GM19452 (cell line): ENCODE results near the gene ETS2.

ENCODE experiments used
- ATAC-seq: cut with Tn5 transposase; IDR thresholded peaks from one replicate; pipeline ENCODE4 v1.9.1; 2021; ENCODE audit not compliant: unreplicated experiment

Gene ETS2

GRCh38 chr21:38800924-38801744, 4.6 kb upstream of the ETS2 start:
- no peak for ATAC-seq

- no peak for ATAC-seq
These were observed 3.4 kb upstream of the ETS2 start for GRCh38 chr21:38802050-38803026.

DNA sequence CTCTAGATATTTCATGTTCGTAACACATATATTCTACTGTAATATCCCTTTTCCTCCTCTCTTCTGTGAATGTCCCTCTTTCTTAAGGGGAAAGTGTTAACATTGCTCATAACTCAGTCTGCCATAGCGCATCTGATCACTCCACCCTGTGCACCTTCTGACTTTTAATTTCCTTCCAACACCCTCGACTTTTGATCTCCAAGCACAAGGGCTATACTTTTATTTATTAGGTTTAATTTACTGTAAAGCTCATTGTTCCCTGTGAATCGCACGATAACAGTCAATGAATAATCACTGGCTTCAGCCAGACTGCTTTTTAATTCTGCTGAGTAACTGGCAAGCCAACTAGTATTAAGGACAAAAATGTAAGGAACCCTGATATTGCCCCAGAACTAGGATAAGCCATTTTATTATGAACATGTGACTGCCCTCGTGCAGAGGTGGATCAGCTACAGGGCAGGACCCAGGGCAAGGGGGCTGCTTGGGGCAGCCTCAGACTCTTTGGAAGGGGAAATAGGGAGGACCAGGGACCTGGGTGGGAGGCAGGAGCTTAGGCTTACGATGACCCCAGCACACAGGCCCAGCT, 2.6 kb upstream of the ETS2 start:
- ATAC-seq: no peak

DNA sequence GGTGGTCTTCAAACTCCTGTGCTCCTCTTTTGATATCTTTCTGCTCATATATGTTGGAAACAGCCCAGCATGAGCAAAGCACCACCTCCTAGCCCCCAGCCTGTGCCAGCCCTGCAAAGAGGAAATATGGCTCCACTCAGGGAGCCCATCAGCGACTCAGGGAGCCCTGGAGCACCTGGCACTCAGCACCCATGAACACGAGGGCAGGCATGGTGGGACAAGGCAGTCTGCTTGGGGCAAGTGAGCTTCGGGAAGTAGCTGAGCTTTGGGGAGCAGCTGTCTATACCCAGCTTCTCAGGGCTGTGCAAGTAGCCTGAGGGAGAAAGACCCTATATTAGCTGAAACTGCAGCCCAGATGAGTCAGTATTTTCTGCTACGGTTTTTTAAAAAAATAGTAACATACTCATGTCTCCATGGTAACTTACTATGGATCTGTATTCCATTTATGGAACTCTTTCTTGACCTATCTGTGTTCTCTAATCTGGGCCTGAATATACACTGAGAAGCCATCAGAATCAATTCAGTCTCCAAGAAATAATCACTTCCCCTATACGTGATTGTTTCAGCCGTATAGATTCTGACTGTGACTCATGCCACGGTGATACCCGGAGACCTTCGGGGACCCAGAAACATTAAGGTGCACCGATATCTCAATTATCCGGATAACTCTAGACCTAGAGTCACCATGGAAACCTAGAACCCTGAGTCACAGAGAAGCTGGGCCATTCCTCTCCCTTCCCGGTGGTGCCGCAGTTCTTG, 1.5 kb upstream of the ETS2 start:
- ATAC-seq: no peak

- ATAC-seq: peak; percentile 31
These were observed 871 bp upstream of the ETS2 start for GRCh38 chr21:38804789-38805327.

DNA sequence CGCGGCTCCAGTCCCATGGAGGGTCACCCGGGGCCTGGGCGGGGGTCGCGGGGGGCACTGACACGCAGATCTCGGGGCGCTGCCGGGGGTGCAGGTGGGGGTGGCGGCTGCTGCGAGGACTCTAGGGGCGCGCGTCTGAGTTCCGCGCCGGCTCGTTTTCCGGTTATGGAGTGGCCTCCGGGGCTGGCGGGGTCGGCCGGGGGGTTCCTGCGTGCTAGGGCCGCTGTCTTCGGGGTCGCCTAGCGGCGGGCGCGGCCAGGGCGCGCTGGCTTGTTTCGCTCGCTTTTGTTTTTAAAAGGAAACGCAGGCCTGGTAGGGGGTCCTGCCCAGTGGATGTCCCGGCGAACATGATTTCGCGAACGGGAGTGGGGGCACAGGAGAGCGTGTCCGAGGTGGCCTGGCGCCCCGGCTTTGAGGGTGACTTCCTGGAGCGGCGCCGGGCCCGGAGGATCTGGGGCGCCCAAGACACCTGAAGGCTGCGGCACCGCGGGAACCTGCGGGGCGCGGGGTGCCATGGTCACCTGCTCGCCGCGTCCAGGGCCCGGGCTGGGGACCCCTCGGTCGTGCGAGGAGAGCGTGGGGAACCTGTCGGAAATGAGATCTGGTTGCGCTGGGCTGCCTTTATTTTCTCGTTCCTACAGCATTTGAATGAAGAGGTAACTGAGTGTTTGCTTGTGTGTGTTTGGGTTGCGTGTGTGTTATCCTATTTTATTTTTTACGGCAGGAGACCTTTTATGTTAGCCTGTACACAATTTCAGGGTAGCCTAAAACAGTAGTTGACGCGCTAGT, 618 bp downstream of the ETS2 start:
- ATAC-seq: peak; percentile 21

GRCh38 chr21:38806942-38807284, 1.2 kb downstream of the ETS2 start:
- ATAC-seq: no peak

DNA sequence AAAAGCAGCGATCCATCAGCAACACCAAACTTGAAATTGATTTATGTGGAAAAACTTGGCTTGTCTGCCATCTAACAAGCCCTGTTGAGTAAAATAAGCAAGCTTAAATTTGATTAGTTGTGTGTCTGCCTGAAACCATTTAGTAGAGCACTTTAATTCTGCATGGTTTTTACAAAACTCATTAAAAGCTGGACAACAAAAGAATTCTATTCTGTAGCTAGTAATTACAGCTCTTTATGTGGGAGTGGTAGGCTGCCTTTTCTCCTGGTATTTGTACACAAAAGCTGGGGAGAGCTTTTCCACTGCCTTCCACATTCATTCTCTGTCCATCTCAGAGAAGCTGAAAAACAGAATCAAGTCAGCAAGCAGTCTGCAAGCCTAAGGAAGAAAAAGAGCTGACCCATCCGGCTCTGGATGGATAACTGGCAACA, 1.7 kb downstream of the ETS2 start:
- ATAC-seq: no peak

DNA sequence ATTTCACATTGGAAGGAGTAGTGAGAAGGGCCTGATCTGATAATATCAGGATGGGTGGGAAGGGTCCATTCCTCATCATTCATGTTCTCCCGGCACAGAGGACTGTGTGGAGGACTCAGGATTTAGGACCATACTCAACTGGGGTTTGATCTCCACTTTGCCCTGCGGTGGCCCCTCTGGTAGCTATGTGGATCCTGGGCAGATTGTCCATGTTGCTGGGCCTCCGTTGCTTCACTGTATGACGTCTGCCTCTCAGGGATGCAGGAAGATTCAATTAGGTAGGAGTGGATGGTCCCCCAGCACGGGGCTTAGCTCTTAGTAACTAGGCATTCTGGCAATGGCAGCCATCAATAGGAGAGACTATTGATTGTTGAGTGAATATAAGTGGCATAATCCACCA, 2.3 kb downstream of the ETS2 start:
- ATAC-seq: no peak

DNA sequence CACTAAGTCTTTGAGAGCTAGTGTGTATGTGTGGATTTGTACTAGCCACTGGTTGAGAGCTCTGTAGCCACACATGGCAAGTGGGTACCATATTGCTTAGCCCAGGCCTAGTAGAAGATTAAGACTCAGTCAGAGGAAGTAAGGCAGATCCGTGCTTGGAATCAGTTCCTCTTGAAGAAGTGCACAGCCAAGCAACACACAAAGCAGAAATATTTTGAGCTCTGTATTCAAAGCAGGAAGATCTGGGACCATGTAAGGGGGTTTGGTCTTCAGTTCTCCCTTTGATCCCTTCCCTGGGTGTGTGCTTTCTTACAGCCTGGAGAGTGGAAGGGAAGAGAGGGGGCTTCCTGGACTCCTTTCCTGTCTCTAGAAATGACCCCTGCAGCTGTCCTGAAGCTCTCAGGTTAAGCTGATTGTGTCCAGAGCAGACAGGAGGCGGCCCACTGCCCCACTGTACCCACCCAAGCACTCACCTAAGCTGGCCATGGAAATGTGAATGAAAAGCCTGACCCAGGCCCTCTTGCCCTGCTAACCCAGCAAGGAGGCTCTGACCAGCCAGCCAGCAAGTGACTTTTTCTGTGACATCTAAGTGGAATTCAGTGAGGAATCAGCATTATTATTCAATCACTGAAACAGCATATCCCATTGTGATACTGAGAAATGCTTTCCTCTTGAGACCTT, 3.6 kb downstream of the ETS2 start:
- ATAC-seq: no peak

DNA sequence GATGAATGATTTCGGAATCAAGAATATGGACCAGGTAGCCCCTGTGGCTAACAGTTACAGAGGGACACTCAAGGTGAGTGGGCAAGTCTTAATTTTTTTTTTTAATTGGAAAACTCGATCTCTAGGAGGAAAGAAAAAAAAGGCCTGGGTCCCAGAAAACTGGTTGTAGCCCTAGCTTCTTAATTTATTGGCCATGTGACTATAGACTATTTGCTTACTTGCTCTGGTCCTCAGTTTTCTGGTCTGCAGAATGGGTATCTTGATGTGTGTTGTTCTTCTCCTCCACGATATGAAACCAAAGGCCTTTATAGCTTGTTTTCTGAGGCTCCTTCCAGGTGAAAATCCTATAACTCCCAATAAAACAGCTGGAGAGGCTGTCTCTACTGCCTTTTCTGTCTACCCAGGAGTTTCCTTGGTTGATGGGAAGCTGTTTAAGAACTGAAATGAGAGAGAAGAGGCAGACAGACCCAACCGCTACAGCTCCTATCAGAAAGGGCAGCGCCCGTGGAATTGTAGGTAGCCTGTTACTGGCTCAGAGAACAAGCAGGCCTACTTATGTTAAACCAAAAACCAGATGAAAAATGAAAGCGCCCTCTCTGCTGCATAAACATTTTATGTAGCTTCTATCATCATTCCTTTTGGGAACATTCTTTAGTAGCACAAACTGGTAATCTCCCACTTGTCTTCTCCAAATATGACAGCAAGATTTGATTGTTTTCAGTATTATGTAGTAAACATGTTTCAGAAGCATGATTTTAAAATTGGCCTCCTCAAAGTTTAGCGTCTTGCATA, 4.5 kb downstream of the ETS2 start:
- ATAC-seq: no peak

- no peak for ATAC-seq
These were observed 5.1 kb downstream of the ETS2 start for GRCh38 chr21:38810826-38811164.

DNA sequence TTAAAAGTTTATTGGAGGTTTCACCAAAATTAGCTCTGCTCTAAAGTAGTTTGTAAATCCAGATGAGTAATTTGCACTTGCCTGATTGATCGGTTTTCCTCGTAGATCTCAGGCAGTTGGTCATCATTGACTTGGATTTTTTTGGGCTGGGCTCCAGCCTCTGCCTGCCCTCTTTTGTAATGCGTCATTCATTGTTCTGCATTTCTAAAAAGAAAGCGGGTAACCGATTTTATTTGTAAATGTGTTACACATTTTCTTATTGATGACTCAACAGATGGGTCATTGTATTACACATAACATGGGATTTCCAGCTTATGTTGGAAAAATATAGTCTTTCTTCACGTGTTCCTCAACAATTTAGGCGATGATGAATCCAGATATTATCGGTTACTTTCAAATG, 5.5 kb downstream of the ETS2 start:
- ATAC-seq: no peak

GRCh38 chr21:38813143-38813542, 7.4 kb downstream of the ETS2 start:
- ATAC-seq: no peak

- ATAC-seq: no peak
These were observed 7.8 kb downstream of the ETS2 start for GRCh38 chr21:38813547-38813946.

DNA sequence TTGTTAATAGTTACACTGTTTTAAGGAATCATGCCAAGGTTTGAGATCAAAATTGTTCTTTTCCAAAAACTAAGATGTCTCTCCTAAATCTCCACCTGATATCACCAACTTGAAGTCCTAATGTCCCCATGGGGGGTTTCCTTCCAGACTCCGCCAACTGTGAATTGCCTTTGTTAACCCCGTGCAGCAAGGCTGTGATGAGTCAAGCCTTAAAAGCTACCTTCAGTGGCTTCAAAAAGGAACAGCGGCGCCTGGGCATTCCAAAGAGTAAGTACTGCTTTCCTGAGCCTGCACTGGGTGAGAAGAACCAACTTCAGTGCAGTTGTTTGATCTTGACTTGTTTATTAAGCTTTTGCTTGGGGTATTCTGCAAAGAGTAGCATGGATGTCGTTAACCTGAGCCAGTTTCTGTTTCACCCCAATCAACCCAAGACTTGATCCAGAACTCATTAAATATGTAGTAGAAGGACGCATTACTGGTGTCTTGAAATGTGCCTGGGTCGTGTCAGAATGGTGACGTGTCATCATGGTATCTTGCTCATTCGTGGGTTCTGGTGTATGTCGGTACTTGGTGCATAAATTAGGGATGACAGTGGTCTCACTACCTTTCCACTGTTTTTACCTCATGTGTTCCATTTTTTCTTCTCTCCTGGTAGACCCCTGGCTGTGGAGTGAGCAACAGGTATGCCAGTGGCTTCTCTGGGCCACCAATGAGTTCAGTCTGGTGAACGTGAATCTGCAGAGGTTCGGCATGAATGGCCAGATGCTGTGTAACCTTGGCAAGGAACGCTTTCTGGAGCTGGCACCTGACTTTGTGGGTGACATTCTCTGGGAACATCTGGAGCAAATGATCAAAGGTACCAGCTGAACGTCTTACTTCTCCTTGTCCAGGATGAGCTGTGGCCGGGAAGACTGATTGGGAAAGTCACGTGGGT, 8.7 kb downstream of the ETS2 start:
- no peak for ATAC-seq

DNA sequence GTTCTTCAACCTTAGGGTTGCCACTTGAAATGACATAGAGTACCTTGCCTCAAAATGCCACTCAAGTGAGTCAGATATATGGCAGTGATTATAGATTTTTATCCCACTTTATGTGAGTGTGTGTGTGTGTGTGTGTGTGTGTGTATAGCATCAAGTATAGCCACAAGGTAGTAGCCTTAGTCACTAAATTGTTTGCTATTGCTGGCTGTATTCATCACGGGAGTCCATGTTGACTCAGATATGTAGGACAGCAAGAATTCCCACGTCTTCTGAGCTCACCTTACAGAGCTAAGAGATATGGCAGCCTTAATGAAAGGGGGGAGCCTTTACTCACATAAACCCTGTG, 9.3 kb downstream of the ETS2 start:
- ATAC-seq: no peak
